ENCODE data around the gene ADARB1. TPM values are rescaled to one million over a fixed set of nuclear protein-coding genes. Genes with fewer than 3 reads are reported as not detected.

ADARB1 gene
- polyA plus RNA-seq, 3 donors: 0.40 to 2.6 (median 1.0) TPM

DNA sequence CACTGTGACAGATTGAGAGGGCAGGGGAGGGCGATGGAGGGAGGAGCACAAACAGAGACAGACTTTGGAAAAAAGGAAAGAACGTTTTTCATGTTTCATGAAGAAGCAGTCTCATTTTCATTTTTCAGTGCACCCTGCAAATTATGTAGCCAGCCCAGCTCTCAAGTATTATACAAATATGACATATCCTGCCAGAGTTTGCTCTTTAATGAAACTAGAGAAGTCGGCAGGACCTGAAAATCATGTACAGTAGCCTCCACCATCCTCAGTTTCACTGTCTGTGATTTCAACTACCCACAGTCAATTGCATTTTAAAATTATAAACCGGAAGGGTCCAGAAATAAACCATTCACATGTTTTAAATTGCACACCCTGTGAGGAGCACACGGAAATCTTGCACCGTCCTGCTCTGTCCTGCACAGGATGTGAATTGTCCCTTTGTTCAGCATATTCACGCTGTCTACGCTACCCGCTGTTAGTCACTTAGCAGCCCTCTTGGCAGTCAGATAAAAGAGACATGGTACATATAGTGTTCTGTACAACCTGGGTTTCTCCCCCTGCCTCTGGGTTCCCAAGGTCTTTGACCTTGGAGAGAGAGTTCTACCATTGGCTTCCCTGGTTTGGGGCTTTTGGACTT lies 13.6 kb upstream of the ADARB1 start:
- no peaks in the 10 kb centered on the region for H3K36me3 Mint-ChIP-seq
- DNase-seq: no peak
- peaks cover 0 to 5% (median 2%) of the 10 kb centered on the region in 7 donors for H3K9me3 Mint-ChIP-seq
- Histone ChIP-seq H3K9me3 (replicated peaks in 1 of 2; ENCODE audit: control insufficient read depth in 1 of 2, insufficient read depth in 1 of 2, low read length in 2 of 2) (no peaks in the 10 kb centered on the region), H2AFZ (ENCODE audit: insufficient read depth, low read depth, low read length, poor library complexity, severe bottlenecking) (no peak overlapping the region), H3K4me2 (replicated peaks; ENCODE audit: extremely low read depth, low read length, poor library complexity, severe bottlenecking) (no peak overlapping the region), H3K4me1 (ENCODE audit: control insufficient read depth in 1 of 2, insufficient read depth in 2 of 2, low read length in 2 of 2) (no peaks in the 10 kb centered on the region), H3K27me3 (ENCODE audit: control insufficient read depth in 2 of 2, insufficient read depth in 2 of 2, low read length in 2 of 2) (no peaks in the 10 kb centered on the region), H3K36me3 (replicated peaks in 1 of 2; ENCODE audit: control insufficient read depth in 1 of 2, insufficient read depth in 2 of 2, low read length in 2 of 2) (no peaks in the 10 kb centered on the region), H4K20me1 (ENCODE audit: insufficient read depth, low read length) (no peaks in the 10 kb centered on the region), H3K4me3 (replicated peaks in 1 of 3; ENCODE audit: low read depth in 2 of 3, low read length in 3 of 3) (no peak overlapping the region), H3K9ac (ENCODE audit: insufficient read depth, low read length, poor library complexity, severe bottlenecking) (no peak overlapping the region), H3K27ac (ENCODE audit: low read depth in 1 of 2, low read length in 2 of 2) (no peak overlapping the region), H3K79me2 (ENCODE audit: insufficient read depth, low read length) (no peaks in the 10 kb centered on the region)
- H3K27me3 Mint-ChIP-seq (ENCODE audit: low read depth in 3 of 3): peaks cover 9 to 43% (median 19%) of the 10 kb centered on the region in 3 donors
- H3K4me3 Mint-ChIP-seq: no peak overlapping the region
- intact Hi-C loops (cut with micrococcal nuclease): no loop called here
- TF ChIP-seq, protein P1, sequence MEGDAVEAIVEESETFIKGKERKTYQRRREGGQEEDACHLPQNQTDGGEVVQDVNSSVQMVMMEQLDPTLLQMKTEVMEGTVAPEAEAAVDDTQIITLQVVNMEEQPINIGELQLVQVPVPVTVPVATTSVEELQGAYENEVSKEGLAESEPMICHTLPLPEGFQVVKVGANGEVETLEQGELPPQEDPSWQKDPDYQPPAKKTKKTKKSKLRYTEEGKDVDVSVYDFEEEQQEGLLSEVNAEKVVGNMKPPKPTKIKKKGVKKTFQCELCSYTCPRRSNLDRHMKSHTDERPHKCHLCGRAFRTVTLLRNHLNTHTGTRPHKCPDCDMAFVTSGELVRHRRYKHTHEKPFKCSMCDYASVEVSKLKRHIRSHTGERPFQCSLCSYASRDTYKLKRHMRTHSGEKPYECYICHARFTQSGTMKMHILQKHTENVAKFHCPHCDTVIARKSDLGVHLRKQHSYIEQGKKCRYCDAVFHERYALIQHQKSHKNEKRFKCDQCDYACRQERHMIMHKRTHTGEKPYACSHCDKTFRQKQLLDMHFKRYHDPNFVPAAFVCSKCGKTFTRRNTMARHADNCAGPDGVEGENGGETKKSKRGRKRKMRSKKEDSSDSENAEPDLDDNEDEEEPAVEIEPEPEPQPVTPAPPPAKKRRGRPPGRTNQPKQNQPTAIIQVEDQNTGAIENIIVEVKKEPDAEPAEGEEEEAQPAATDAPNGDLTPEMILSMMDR (IDR thresholded peaks at IDR 0.05): no peak
- WGBS (ENCODE audit: insufficient coverage): 100% methylated on average over 4 of the region's 9 CpGs
- H3K27ac Mint-ChIP-seq: no peak overlapping the region
- no peaks in the 10 kb centered on the region for H3K4me1 Mint-ChIP-seq

DNA sequence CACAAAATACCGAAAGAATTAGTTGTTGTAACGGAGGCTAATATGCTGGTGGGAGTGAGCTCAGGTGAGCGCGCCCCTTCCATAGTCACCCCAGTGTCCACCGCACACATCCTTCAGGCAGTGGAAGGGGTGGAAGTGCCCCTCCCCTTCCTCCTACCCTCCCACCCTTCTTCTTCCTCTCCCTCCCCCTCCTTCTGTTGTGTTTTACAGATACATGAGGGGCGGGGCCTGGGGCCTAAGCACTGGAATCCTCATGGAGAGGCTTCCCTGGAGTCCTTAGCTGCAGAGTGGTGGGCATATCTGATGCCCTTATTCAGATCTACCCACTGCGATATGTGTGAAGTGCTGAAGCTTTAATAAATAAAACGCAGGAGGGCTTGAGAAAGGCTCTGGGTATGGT lies 10.3 kb upstream of the ADARB1 start:
- Histone ChIP-seq H3K9ac (ENCODE audit: insufficient read depth, low read length, poor library complexity, severe bottlenecking) (no peak overlapping the region), H3K27me3 (ENCODE audit: control insufficient read depth in 2 of 2, insufficient read depth in 2 of 2, low read length in 2 of 2) (no peaks in the 10 kb centered on the region), H3K4me1 (ENCODE audit: control insufficient read depth in 1 of 2, insufficient read depth in 2 of 2, low read length in 2 of 2) (no peaks in the 10 kb centered on the region), H3K9me3 (replicated peaks in 1 of 2; ENCODE audit: control insufficient read depth in 1 of 2, insufficient read depth in 1 of 2, low read length in 2 of 2) (no peaks in the 10 kb centered on the region), H3K36me3 (replicated peaks in 1 of 2; ENCODE audit: control insufficient read depth in 1 of 2, insufficient read depth in 2 of 2, low read length in 2 of 2) (no peaks in the 10 kb centered on the region), H3K27ac (ENCODE audit: low read depth in 1 of 2, low read length in 2 of 2) (no peak overlapping the region), H3K4me3 (replicated peaks in 1 of 3; ENCODE audit: low read depth in 2 of 3, low read length in 3 of 3) (no peak overlapping the region), H3K79me2 (ENCODE audit: insufficient read depth, low read length) (no peaks in the 10 kb centered on the region), H2AFZ (ENCODE audit: insufficient read depth, low read depth, low read length, poor library complexity, severe bottlenecking) (no peak overlapping the region), H4K20me1 (ENCODE audit: insufficient read depth, low read length) (no peaks in the 10 kb centered on the region), H3K4me2 (replicated peaks; ENCODE audit: extremely low read depth, low read length, poor library complexity, severe bottlenecking) (no peak overlapping the region)
- Mint-ChIP-seq H3K4me3 (no peak overlapping the region), H3K4me1 (no peaks in the 10 kb centered on the region), H3K27ac (no peak overlapping the region), H3K36me3 (no peaks in the 10 kb centered on the region), H3K9me3 (peaks cover 0 to 5% (median 2%) of the 10 kb centered on the region in 7 donors), H3K27me3 (ENCODE audit: low read depth in 3 of 3) (peaks cover 5 to 18% (median 10%) of the 10 kb centered on the region in 3 donors)
- intact Hi-C loops (cut with micrococcal nuclease): no loop called here
- DNase-seq: no peak
- WGBS (ENCODE audit: insufficient coverage): no CpG with 5 or more reads among the region's 8 CpGs
- TF ChIP-seq, protein P1 (IDR thresholded peaks at IDR 0.05): no peak

Data from CD14-positive monocyte (primary cell).